GM06990 (cell line): ENCODE measurements around the gene MAP4.
"Not testable (repeated sequence)": the region's sequence is repeated elsewhere in the genome, so short reads cannot be mapped to it uniquely, and the experiment has no call there.

Experiments used
- DNase-seq: peaks from one replicate; pipeline ENCODE4 v3.0.0-alpha.2; 2011; ENCODE audit not compliant: insufficient read length; ENCODE audit errors: extremely low read depth
- H3K27me3 ChIP-seq: replicated peaks from 2 replicates; pipeline ENCODE4 v1.6.0; 2011; ENCODE audit warnings: low read length; ENCODE audit not compliant: control insufficient read depth, insufficient read depth
- H3K36me3 ChIP-seq: 2 replicates; pipeline ENCODE4 v1.5.1; 2011; ENCODE audit warnings: low read length; ENCODE audit not compliant: control insufficient read depth, insufficient read depth
- H3K4me3 ChIP-seq: replicated peaks from 2 replicates; pipeline ENCODE4 v1.5.1; 2011; ENCODE audit warnings: low read depth, mild to moderate bottlenecking, control low read depth, low read length
- TF ChIP-seq, protein P1 (sequence below): IDR thresholded peaks from 2 replicates; pipeline ENCODE4 v1.5.1; 2011; ENCODE audit warnings: low read length, control low read depth, mild to moderate bottlenecking, inconsistent platforms; ENCODE audit not compliant: insufficient read depth, poor library complexity, severe bottlenecking

The MAP4 gene, protein sequence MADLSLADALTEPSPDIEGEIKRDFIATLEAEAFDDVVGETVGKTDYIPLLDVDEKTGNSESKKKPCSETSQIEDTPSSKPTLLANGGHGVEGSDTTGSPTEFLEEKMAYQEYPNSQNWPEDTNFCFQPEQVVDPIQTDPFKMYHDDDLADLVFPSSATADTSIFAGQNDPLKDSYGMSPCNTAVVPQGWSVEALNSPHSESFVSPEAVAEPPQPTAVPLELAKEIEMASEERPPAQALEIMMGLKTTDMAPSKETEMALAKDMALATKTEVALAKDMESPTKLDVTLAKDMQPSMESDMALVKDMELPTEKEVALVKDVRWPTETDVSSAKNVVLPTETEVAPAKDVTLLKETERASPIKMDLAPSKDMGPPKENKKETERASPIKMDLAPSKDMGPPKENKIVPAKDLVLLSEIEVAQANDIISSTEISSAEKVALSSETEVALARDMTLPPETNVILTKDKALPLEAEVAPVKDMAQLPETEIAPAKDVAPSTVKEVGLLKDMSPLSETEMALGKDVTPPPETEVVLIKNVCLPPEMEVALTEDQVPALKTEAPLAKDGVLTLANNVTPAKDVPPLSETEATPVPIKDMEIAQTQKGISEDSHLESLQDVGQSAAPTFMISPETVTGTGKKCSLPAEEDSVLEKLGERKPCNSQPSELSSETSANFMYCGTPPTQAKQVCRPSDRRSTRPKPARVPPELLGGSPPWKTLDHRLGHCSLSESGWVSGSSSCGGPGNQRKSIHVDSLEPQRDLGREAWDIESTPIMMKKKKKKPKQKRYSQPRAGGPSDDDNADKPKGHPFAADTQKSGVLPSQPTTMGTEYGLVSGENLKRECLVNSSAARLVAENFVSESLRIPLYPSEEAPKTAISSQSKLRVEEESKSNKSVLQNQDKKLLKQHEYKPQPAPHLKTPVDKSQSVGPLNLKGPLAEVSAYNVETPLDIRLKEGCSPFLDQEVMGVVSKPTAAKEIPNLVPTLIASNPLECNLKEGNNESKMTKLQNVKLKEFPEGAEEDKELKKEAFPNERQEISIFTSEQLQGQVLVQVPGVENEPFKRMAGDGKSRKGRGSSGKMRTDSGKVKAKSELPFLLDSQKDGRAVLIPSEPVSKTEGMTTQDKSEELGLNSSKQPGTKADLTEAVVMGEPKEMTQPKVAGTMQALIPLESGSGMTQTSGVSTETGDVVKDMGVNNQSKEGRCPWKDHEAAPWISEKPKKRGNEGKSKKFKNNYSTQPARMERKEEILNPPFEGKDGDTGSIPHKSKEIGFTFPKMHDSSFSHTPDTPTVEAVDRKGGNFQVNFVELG (N-terminal part only)

DNA sequence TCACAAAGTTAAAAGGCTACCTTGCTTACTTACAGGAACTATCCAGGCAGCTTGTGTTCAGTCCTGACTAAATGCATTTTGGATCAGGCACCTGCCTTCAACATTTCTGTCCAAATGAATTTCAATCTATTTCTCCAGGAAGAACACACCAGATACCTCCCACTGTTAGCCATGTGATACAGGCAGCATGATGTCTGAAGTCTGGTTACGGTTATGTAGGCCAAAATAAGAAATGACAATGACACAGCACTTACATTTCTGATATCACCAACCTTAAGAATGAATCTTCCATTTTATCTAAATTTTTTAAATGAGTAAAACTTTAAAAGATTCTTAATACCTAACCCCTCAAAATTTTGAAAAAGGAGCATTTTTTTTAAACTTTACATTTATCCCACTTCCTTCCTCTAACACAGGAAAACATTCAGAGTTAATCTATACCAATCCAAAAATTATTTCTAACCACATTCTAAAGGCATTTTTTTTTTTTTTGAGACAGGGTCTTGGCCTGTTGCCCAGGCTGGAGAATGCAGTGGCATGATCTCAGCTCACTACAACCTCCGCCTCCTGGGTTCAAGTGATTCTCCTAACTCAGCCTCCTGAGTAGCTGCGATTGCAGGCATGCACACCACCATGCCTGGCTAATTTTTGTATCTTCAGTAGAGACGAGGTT is at the start of gene MAP4:
Gene MAP4 (minus strand): TSS at position 116 of the 673 bp plus-strand sequence. CDS start 17,556 bp downstream, outside the sequence.
- Histone ChIP-seq H3K36me3 (no peaks in the 10 kb centered on the region; the same call in none of the 2 replicates), H3K4me3 (no peak within 1 kb of the TSS), H3K27me3 (no peaks in the 10 kb centered on the region)
- TF ChIP-seq, protein P1, sequence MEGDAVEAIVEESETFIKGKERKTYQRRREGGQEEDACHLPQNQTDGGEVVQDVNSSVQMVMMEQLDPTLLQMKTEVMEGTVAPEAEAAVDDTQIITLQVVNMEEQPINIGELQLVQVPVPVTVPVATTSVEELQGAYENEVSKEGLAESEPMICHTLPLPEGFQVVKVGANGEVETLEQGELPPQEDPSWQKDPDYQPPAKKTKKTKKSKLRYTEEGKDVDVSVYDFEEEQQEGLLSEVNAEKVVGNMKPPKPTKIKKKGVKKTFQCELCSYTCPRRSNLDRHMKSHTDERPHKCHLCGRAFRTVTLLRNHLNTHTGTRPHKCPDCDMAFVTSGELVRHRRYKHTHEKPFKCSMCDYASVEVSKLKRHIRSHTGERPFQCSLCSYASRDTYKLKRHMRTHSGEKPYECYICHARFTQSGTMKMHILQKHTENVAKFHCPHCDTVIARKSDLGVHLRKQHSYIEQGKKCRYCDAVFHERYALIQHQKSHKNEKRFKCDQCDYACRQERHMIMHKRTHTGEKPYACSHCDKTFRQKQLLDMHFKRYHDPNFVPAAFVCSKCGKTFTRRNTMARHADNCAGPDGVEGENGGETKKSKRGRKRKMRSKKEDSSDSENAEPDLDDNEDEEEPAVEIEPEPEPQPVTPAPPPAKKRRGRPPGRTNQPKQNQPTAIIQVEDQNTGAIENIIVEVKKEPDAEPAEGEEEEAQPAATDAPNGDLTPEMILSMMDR, result no peak
- DNase-seq, result no peak

DNA sequence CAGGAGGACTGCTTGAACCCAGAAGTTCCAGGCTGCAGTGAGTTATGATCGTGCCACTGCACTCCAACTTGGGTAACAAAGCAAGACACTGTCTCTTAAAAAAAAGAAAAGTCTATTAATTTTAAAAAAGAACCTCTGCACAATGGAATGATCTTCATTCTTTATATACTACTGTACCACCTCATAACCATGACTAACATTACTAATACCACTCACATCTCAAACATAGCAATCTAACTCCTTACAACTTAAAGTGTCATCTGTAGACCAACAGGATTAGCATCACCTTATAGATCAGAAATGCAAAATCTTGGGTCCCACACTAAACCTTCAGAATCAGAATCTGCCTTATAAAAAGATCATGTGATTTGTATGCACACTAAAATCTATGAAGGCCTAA is 48.8 kb upstream of the MAP4 start:
- H3K4me3 ChIP-seq, result no peak overlapping the region
- TF ChIP-seq, protein P1, result no peak
- DNase-seq, result no peak

DNA sequence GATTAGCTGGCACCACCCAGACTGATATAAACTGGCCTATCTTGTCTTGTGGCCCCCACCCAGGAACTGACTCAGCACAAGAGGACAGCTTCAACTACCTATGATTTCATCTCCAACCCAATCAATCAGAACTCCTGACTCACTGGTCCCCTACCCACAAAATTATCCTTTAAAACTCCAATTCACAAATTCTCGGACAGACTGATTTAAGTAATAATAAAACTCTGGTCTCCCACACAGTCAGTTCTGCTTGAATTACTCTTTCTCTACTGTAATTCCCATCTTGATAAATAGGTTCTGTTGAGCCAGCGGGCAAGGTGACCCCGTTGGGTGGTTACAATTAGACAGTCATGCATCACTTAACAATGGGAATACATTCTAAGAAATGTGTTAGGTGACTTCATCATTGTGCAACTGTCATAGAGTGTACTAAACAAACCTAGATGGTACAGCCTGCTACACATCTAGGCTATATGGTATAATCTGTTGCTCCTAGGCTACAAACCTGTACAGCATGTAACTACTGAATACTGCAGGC is 48.1 kb upstream of the MAP4 start:
- Histone ChIP-seq H3K4me3 (no peak overlapping the region), H3K27me3 (no peaks in the 10 kb centered on the region), H3K36me3 (no peaks in the 10 kb centered on the region)
- DNase-seq, result no peak
- TF ChIP-seq, protein P1, result no peak

More for the DNA sequence above, 48.8 kb upstream of the MAP4 start:
- H3K27me3 ChIP-seq, result no peaks in the 10 kb centered on the region
- no peaks in the 10 kb centered on the region for H3K36me3 ChIP-seq

DNA sequence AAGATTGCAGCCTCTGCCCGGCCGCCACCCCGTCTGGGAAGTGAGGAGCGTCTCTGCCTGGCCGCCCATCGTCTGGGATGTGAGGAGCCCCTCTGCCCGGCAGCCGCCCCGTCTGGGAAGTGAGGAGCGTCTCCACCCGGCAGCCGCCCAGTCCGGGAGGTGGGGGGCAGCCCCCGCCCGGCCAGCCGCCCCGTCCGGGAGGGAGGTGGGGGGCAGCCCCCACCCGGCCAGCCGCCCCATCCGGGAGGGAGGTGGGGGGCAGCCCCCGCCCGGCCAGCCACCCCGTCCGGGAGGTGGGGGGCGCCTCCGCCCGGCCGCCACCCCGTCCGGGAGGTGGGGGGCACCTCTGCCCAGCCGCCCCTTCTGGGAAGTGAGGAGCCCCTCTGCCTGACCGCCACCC is 45.4 kb upstream of the MAP4 start:
- not testable (repeated sequence) for H3K4me3 ChIP-seq, H3K27me3 ChIP-seq, H3K36me3 ChIP-seq, DNase-seq

DNA sequence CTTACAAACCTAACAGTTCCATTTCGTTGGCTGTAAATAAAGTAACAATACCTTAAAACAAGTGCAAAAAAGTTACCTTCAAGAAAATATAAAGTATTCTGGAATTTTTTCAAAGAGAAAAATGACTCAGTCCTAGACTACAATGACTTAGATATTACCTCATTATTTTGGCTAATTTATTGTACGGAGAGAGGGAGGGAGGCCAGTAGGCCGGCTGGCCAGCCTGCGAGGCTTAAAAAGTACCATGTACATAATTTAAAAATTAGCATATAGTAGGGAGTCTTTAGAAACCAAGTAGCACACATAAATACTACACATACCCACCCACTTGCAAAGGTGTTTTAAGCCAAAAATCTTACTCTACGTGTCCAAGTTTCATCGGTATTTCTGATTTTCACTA is 41.9 kb upstream of the MAP4 start:
- Histone ChIP-seq H3K36me3 (no peaks in the 10 kb centered on the region), H3K27me3 (no peaks in the 10 kb centered on the region), H3K4me3 (no peak overlapping the region)
- TF ChIP-seq, protein P1, result no peak
- DNase-seq, result no peak
